SK-N-SH (cell line): ENCODE data around the gene PRAMEF1.
"Not testable (repeated sequence)": the region's sequence is repeated elsewhere in the genome, so short reads cannot be mapped to it uniquely, and the experiment has no call there.

Experiments used
- RCOR1 ChIP-seq: fragments of 150-350 bp; IDR thresholded peaks from 2 replicates; pipeline ENCODE4 v1.6.1; 2017; ENCODE audit warnings: antibody characterized with exemption, low read length
- TEAD4 ChIP-seq: IDR thresholded peaks from 2 replicates; pipeline ENCODE4 v1.4.0; 2012; ENCODE audit warnings: mild to moderate bottlenecking, borderline replicate concordance; ENCODE audit not compliant: insufficient read depth
- TF ChIP-seq, protein P1 (sequence below): fragments of 200-600 bp; sonication (generic); IDR thresholded peaks from 2 replicates; pipeline ENCODE4 v1.6.1; 2017; ENCODE audit warnings: antibody characterized with exemption, mild to moderate bottlenecking, moderate library complexity
- TF ChIP-seq, protein P2 (sequence below): IDR thresholded peaks from 2 replicates; pipeline ENCODE4 v1.6.1; 2012; ENCODE audit warnings: mild to moderate bottlenecking, low read depth, low read length, moderate library complexity

DNA sequence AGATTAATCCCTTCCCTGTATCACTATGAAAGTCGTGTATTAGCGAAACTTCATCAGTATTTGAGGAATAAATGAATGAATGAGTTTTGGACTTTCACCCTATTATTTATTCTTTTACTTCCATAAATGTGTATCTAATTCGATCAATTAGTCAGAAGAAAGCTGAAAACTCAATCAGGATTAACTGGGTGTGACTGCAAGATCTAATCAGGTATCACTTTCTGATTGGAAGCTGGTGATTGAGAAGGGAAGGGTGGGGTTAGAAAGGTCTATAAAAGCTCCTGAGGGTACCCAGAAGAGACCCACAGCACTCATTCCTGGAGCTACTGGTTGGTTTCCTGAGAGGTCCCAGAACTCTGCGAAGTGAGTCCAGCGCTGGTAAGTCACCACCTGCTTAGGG lies at the start of gene PRAMEF1:
- TF ChIP-seq, protein P1, sequence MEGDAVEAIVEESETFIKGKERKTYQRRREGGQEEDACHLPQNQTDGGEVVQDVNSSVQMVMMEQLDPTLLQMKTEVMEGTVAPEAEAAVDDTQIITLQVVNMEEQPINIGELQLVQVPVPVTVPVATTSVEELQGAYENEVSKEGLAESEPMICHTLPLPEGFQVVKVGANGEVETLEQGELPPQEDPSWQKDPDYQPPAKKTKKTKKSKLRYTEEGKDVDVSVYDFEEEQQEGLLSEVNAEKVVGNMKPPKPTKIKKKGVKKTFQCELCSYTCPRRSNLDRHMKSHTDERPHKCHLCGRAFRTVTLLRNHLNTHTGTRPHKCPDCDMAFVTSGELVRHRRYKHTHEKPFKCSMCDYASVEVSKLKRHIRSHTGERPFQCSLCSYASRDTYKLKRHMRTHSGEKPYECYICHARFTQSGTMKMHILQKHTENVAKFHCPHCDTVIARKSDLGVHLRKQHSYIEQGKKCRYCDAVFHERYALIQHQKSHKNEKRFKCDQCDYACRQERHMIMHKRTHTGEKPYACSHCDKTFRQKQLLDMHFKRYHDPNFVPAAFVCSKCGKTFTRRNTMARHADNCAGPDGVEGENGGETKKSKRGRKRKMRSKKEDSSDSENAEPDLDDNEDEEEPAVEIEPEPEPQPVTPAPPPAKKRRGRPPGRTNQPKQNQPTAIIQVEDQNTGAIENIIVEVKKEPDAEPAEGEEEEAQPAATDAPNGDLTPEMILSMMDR = not testable (repeated sequence)
- TF ChIP-seq, protein P2, sequence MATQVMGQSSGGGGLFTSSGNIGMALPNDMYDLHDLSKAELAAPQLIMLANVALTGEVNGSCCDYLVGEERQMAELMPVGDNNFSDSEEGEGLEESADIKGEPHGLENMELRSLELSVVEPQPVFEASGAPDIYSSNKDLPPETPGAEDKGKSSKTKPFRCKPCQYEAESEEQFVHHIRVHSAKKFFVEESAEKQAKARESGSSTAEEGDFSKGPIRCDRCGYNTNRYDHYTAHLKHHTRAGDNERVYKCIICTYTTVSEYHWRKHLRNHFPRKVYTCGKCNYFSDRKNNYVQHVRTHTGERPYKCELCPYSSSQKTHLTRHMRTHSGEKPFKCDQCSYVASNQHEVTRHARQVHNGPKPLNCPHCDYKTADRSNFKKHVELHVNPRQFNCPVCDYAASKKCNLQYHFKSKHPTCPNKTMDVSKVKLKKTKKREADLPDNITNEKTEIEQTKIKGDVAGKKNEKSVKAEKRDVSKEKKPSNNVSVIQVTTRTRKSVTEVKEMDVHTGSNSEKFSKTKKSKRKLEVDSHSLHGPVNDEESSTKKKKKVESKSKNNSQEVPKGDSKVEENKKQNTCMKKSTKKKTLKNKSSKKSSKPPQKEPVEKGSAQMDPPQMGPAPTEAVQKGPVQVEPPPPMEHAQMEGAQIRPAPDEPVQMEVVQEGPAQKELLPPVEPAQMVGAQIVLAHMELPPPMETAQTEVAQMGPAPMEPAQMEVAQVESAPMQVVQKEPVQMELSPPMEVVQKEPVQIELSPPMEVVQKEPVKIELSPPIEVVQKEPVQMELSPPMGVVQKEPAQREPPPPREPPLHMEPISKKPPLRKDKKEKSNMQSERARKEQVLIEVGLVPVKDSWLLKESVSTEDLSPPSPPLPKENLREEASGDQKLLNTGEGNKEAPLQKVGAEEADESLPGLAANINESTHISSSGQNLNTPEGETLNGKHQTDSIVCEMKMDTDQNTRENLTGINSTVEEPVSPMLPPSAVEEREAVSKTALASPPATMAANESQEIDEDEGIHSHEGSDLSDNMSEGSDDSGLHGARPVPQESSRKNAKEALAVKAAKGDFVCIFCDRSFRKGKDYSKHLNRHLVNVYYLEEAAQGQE = not testable (repeated sequence)
- not testable (repeated sequence) for TF ChIP-seq RCOR1, TEAD4
